HG02870 (cell line): ENCODE results near the gene LMO2.
A peak's percentile ranks its signal among the peaks of the same experiment; 100 is the strongest.

Experiments
- ATAC-seq: cut with Tn5 transposase; IDR thresholded peaks from one replicate; pipeline ENCODE4 v1.9.1; 2021; ENCODE audit warnings: mild to moderate bottlenecking, moderate library complexity; ENCODE audit not compliant: unreplicated experiment

The LMO2 gene

GRCh38 chr11:33915526-33915925 is 23.6 kb upstream of the LMO2 start:
- no peak for ATAC-seq

GRCh38 chr11:33913991-33914390 is 22.1 kb upstream of the LMO2 start:
- ATAC-seq = no peak

- peak; percentile 83 for ATAC-seq
Observed at GRCh38 chr11:33912405-33913361, 20.8 kb upstream of the LMO2 start.

- no peak for ATAC-seq
Observed at GRCh38 chr11:33910958-33911339, 19.1 kb upstream of the LMO2 start.

GRCh38 chr11:33910296-33910957 is 18.6 kb upstream of the LMO2 start:
- no peak for ATAC-seq

GRCh38 chr11:33909552-33909951 is 17.7 kb upstream of the LMO2 start:
- no peak for ATAC-seq

GRCh38 chr11:33909150-33909549 is 17.3 kb upstream of the LMO2 start:
- ATAC-seq = no peak

- ATAC-seq = no peak
Observed at GRCh38 chr11:33907421-33907820, 15.5 kb upstream of the LMO2 start.

- ATAC-seq = no peak
Observed at GRCh38 chr11:33906484-33907186, 14.8 kb upstream of the LMO2 start.

GRCh38 chr11:33904102-33904501 is 12.2 kb upstream of the LMO2 start:
- no peak for ATAC-seq

- no peak for ATAC-seq
Observed at GRCh38 chr11:33900159-33900840, 8.4 kb upstream of the LMO2 start.

GRCh38 chr11:33899400-33900037 is 7.6 kb upstream of the LMO2 start:
- ATAC-seq = no peak

GRCh38 chr11:33898957-33899356 is 7.1 kb upstream of the LMO2 start:
- no peak for ATAC-seq

- no peak for ATAC-seq
Observed at GRCh38 chr11:33897761-33898375, 6.0 kb upstream of the LMO2 start.

GRCh38 chr11:33896911-33897310 is 5.0 kb upstream of the LMO2 start:
- no peak for ATAC-seq

GRCh38 chr11:33895752-33896137 is 3.9 kb upstream of the LMO2 start:
- ATAC-seq = no peak

GRCh38 chr11:33894398-33894746 is 2.5 kb upstream of the LMO2 start:
- ATAC-seq = no peak

GRCh38 chr11:33893711-33894397 is 2.0 kb upstream of the LMO2 start:
- ATAC-seq = peak; percentile 77

GRCh38 chr11:33892906-33893594 is 1.2 kb upstream of the LMO2 start:
- no peak for ATAC-seq
